Measurements from ENCODE around the gene SRSF5.

The SRSF5 gene

DNA sequence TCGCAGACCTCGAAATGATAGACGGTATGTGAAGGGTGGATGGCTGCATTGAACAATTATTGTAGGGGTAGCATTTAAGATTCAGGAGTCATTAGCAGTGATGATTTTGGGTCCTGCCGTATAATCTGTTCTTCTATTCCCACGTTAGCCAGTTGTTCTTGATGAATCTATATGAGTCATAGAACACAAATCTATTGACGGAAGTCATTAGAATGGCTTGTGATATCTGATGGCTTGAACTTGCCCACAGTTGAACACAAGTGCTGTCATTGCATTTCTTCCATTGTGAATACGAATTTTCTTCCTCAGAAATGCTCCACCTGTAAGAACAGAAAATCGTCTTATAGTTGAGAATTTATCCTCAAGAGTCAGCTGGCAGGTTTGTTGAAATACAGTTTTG lies 1.9 kb downstream of the SRSF5 start:
- TF ChIP-seq ISL1 (CRISPR knock-in tag; IDR thresholded peaks at IDR 0.05) (no peak), BACH2 (CRISPR knock-in tag; IDR thresholded peaks at IDR 0.05; ENCODE audit: borderline replicate concordance) (no peak)

DNA sequence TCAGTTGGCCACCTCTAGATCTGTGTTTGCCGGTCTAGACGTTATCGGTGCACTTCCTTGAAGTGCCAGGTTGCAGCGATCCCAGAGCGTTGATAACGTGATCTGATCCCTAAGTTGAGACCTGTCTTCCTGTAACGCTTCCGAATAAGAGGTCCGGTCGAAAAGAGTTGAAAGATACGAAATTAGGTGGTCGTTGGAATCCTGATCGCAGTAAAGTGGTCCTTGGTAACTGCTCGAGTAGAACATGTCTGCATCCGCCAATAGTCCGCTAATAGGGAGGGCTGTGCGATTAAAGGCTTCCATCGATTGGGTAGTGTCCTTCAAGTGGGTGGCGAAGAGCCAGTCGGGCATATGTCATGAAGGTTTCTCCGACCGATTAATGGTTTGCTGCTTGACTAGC lies 2.7 kb downstream of the SRSF5 start:
- no peak for TF ChIP-seq ZFP3 (CRISPR knock-in tag; IDR thresholded peaks at IDR 0.05)
- TF ChIP-seq TSHZ2 (CRISPR knock-in tag; IDR thresholded peaks at IDR 0.05): no peak
- TF ChIP-seq TCF4 (CRISPR knock-in tag; IDR thresholded peaks at IDR 0.05; ENCODE audit: borderline replicate concordance): no peak
- no peak for TF ChIP-seq PPARA (CRISPR knock-in tag; IDR thresholded peaks at IDR 0.05; ENCODE audit: borderline replicate concordance)
- TF ChIP-seq CSDC2 (CRISPR knock-in tag; IDR thresholded peaks at IDR 0.05): no peak
- no peak for TF ChIP-seq ESRRG (CRISPR knock-in tag; IDR thresholded peaks at IDR 0.05)
- TF ChIP-seq ZC3H10 (CRISPR knock-in tag; IDR thresholded peaks at IDR 0.05): no peak
- no peak for ATAC-seq

More for the DNA sequence above, 1.9 kb downstream of the SRSF5 start:
- ATAC-seq: no peak

DNA sequence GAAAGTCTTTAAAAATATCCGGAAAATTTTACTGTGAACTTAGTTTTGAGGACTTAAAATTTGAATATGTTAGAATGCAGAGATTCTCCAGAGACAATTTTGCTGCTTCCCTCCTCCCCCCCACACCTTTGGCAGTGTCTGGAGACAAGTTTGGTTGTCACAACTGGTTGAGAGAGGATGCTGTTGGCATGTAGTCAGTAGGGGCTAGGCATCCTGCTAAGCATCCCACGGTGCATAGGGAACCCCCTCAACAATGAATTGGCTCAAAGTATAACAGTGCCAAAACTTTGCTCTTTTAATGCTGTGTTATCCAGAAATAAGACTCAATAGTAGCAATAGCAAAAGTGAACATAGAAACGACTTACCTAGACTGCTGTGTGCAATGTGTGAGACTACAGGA lies 3.6 kb downstream of the SRSF5 start:
- ATAC-seq: no peak
- no peak for TF ChIP-seq RARB (CRISPR knock-in tag; IDR thresholded peaks at IDR 0.05)
- no peak for TF ChIP-seq ZNF565 (CRISPR knock-in tag; conservative IDR thresholded peaks at IDR 0.05; ENCODE audit: low read depth)
- TF ChIP-seq, protein P1, sequence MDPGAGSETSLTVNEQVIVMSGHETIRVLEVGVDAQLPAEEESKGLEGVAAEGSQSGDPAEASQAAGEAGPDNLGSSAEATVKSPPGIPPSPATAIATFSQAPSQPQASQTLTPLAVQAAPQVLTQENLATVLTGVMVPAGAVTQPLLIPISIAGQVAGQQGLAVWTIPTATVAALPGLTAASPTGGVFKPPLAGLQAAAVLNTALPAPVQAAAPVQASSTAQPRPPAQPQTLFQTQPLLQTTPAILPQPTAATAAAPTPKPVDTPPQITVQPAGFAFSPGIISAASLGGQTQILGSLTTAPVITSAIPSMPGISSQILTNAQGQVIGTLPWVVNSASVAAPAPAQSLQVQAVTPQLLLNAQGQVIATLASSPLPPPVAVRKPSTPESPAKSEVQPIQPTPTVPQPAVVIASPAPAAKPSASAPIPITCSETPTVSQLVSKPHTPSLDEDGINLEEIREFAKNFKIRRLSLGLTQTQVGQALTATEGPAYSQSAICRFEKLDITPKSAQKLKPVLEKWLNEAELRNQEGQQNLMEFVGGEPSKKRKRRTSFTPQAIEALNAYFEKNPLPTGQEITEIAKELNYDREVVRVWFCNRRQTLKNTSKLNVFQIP (CRISPR knock-in tag; IDR thresholded peaks at IDR 0.05; ENCODE audit: borderline replicate concordance, low read depth): no peak
- TF ChIP-seq, protein P2, sequence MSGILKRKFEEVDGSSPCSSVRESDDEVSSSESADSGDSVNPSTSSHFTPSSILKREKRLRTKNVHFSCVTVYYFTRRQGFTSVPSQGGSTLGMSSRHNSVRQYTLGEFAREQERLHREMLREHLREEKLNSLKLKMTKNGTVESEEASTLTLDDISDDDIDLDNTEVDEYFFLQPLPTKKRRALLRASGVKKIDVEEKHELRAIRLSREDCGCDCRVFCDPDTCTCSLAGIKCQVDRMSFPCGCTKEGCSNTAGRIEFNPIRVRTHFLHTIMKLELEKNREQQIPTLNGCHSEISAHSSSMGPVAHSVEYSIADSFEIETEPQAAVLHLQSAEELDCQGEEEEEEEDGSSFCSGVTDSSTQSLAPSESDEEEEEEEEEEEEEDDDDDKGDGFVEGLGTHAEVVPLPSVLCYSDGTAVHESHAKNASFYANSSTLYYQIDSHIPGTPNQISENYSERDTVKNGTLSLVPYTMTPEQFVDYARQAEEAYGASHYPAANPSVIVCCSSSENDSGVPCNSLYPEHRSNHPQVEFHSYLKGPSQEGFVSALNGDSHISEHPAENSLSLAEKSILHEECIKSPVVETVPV (CRISPR knock-in tag; IDR thresholded peaks at IDR 0.05): no peak
- TF ChIP-seq OSR1 (CRISPR knock-in tag; IDR thresholded peaks at IDR 0.05): no peak
- no peak for TF ChIP-seq ISL1 (CRISPR knock-in tag; IDR thresholded peaks at IDR 0.05)
- TF ChIP-seq TOX (CRISPR knock-in tag; IDR thresholded peaks at IDR 0.05; ENCODE audit: borderline replicate concordance): no peak
- TF ChIP-seq TCF4 (CRISPR knock-in tag; IDR thresholded peaks at IDR 0.05; ENCODE audit: borderline replicate concordance): no peak
- TF ChIP-seq, protein P3, sequence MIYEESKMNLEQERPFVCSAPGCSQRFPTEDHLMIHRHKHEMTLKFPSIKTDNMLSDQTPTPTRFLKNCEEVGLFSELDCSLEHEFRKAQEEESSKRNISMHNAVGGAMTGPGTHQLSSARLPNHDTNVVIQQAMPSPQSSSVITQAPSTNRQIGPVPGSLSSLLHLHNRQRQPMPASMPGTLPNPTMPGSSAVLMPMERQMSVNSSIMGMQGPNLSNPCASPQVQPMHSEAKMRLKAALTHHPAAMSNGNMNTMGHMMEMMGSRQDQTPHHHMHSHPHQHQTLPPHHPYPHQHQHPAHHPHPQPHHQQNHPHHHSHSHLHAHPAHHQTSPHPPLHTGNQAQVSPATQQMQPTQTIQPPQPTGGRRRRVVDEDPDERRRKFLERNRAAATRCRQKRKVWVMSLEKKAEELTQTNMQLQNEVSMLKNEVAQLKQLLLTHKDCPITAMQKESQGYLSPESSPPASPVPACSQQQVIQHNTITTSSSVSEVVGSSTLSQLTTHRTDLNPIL (CRISPR knock-in tag; IDR thresholded peaks at IDR 0.05; ENCODE audit: low read depth): no peak
- TF ChIP-seq ZNF70 (CRISPR knock-in tag; IDR thresholded peaks at IDR 0.05): no peak

DNA sequence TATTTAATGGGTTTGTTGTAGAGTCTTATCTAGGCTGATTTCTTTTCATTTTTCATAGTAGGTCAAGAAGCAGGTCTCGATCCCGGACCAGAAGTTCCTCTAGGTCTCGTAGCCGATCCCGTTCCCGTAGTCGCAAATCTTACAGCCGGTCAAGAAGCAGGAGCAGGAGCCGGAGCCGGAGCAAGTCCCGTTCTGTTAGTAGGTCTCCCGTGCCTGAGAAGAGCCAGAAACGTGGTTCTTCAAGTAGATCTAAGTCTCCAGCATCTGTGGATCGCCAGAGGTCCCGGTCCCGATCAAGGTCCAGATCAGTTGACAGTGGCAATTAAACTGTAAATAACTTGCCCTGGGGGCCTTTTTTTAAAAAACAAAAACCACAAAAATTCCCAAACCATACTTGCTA lies 4.2 kb downstream of the SRSF5 start:
- TF ChIP-seq OSR1 (CRISPR knock-in tag; IDR thresholded peaks at IDR 0.05): no peak
- TF ChIP-seq PPARA (CRISPR knock-in tag; IDR thresholded peaks at IDR 0.05; ENCODE audit: borderline replicate concordance): no peak
- TF ChIP-seq ZNF70 (CRISPR knock-in tag; IDR thresholded peaks at IDR 0.05): no peak
- no peak for TF ChIP-seq ZNF8 (CRISPR knock-in tag; IDR thresholded peaks at IDR 0.05)
- no peak for TF ChIP-seq ESRRG (CRISPR knock-in tag; IDR thresholded peaks at IDR 0.05)
- TF ChIP-seq TCF4 (CRISPR knock-in tag; IDR thresholded peaks at IDR 0.05; ENCODE audit: borderline replicate concordance): no peak
- TF ChIP-seq BACH2 (CRISPR knock-in tag; IDR thresholded peaks at IDR 0.05; ENCODE audit: borderline replicate concordance): no peak
- TF ChIP-seq, protein P3 (CRISPR knock-in tag; IDR thresholded peaks at IDR 0.05; ENCODE audit: low read depth): no peak
- no peak for TF ChIP-seq ZC3H10 (CRISPR knock-in tag; IDR thresholded peaks at IDR 0.05)
- ATAC-seq: no peak
